Epithelial cell of esophagus (primary cell): ENCODE measurements around the gene ESYT1.

Experiments used
- DNase-seq: peaks from one replicate; pipeline ENCODE4 v3.0.0; 2010; ENCODE audit warnings: low read depth
- H3K4me3 ChIP-seq: 2 replicates; pipeline ENCODE4 v1.5.1; 2011; ENCODE audit warnings: mild to moderate bottlenecking, low read length, control low read depth
- CTCF ChIP-seq: IDR thresholded peaks from 2 replicates; pipeline ENCODE4 v1.5.1; 2011; ENCODE audit warnings: low read depth, mild to moderate bottlenecking, low read length, control low read depth, inconsistent platforms; ENCODE audit not compliant: insufficient read depth; ENCODE audit errors: missing control alignments

ESYT1 gene

DNA sequence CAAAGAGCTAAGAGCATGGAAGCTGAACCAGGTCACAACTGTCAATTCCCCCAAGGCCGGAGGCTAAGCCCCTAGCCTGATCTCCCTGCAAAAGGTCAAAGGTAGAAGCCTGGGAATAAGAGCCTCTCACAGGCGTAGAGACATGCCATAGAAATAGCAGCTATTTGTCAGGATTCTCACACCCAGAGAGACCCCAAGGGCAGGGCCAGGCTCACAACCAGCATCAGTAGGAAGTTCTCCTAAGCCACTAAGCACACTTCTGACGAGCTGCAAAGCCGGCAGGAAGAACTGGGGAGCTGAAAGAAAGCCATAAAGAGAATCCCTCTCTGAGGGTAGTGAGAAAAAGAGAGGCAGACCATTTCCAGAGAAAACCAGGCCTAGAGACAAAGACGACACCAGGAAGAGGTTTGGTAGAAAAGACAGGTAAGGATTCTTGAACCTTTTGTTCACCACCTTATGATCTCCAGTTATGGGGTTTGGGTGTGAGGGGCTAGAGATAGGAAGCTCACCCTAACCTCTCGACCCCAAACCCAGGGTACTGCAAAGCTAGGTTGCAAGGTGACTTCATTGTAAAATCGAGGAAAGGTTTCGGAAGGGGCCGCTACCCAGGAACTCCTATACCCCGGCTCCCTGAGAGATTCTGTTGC, 60.2 kb downstream of the ESYT1 start:
- no peak for DNase-seq
- no peak for TF ChIP-seq CTCF
- peak overlapping the region; percentile 84 for H3K4me3 ChIP-seq

- no peak for TF ChIP-seq CTCF
- DNase-seq = no peak
- H3K4me3 ChIP-seq = peak overlapping the region; percentile 84
Observed at GRCh38 chr12:56188778-56189098, 60.7 kb downstream of the ESYT1 start.

- DNase-seq = peak; percentile 86
- peak; percentile 59 for TF ChIP-seq CTCF
- peak within 1 kb of the TSS; percentile 87 for H3K4me3 ChIP-seq
Observed at GRCh38 chr12:56189099-56189917, 61.2 kb downstream of the ESYT1 start, which contains the start of gene SMARCC2. SMARCC2 (minus strand) TSS chr12:56189483; CDS start chr12:56189461, 22 bp downstream.

DNA sequence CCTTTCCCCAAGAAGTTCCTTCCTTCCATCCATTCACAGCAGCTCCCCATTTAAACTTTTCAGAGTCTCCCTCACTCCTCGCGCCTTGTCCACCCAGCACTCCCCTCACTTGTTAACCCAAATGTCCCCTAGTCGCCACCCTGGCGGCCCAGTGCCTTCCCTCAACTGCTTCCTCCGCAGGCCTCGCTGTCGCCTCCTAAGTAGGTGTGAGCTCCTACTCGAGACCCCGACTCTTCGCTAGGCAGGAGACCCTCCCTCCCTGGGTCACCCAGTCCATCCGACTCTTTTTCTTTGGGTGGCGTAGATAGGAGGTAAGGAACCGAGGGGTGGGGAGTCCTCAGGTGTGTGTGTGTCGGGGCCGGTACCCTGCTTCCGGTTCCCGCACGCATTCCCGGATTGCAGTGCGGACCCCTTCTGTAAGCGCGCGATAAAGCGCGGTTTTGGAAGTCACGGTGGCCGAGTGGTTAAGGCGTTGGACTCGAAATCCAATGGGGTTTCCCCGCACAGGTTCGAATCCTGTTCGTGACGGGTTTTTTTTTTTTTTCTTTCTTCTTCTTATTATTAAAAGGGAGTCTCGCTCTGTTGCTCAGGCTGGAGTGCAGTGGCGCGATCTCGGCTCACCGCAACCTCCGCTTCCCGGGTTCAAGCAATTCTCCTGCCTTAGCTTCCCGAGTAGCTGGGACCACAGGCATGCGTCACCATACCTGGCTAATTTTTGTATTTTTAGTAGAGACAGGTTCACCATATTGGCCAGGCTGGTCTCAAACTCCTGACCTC, 62.0 kb downstream of the ESYT1 start:
- peak overlapping the region; percentile 87 for H3K4me3 ChIP-seq
- peak; percentile 86 for DNase-seq
- TF ChIP-seq CTCF = no peak

DNA sequence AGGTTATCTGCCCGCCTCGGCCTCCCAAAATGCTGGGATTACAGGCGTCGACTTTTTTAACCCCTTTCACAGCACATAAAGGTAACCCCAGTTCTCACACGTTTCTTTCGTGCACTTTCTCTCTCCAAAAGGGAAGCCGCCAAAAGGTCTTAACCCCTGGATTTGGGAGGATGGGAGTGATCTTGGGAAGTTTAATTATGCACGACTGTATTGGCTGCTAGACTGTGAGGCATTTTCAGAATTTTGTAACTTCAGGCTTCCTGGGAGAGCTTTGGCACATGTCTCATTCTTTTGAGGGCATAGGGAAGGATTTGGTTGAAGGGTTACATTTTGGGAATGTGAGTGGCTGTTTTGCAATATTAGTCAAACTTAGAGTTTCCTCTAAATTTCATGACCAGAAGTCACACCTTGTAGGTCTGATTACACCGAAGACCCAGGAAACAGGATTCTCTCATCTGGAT, 62.7 kb downstream of the ESYT1 start:
- peak overlapping the region; percentile 87 for H3K4me3 ChIP-seq
- TF ChIP-seq CTCF = no peak
- no peak for DNase-seq

- no peak for TF ChIP-seq CTCF
- no peak for DNase-seq
- no peak overlapping the region for H3K4me3 ChIP-seq
Observed at GRCh38 chr12:56192582-56192981, 64.5 kb downstream of the ESYT1 start.
